Effector memory CD4-positive, alpha-beta T cell (primary cell): ENCODE data around the gene UBE3B.

Experiments used
- DNase-seq, 3 donors: peaks; one replicate each; pipeline ENCODE4 v3.0.0-alpha.2; 2020
- H3K27ac ChIP-seq: 2 replicates; pipeline ENCODE4 v1.7.0; 2013; ENCODE audit warnings: mild to moderate bottlenecking, low read length, moderate library complexity; ENCODE audit not compliant: insufficient read depth, poor library complexity, severe bottlenecking
- H3K27me3 ChIP-seq: replicated peaks from 2 replicates; pipeline ENCODE4 v1.7.0; 2013; ENCODE audit warnings: mild to moderate bottlenecking, low read length; ENCODE audit not compliant: insufficient read depth, control insufficient read depth, poor library complexity, severe bottlenecking
- H3K36me3 ChIP-seq: 2 replicates; pipeline ENCODE4 v1.7.0; 2013; ENCODE audit warnings: mild to moderate bottlenecking, low read length, moderate library complexity; ENCODE audit not compliant: control insufficient read depth, insufficient read depth
- H3K4me1 ChIP-seq: 2 replicates; pipeline ENCODE4 v1.7.0; 2013; ENCODE audit warnings: low read length, mild to moderate bottlenecking; ENCODE audit not compliant: control insufficient read depth, insufficient read depth, poor library complexity, severe bottlenecking
- H3K4me3 ChIP-seq: 2 replicates; pipeline ENCODE4 v1.7.0; 2013; ENCODE audit warnings: low read length, low read depth, mild to moderate bottlenecking; ENCODE audit not compliant: insufficient read depth, poor library complexity, severe bottlenecking
- H3K9me3 ChIP-seq: 2 replicates; pipeline ENCODE4 v1.7.0; 2013; ENCODE audit warnings: mild to moderate bottlenecking, low read length, moderate library complexity; ENCODE audit not compliant: control insufficient read depth

Gene UBE3B

DNA sequence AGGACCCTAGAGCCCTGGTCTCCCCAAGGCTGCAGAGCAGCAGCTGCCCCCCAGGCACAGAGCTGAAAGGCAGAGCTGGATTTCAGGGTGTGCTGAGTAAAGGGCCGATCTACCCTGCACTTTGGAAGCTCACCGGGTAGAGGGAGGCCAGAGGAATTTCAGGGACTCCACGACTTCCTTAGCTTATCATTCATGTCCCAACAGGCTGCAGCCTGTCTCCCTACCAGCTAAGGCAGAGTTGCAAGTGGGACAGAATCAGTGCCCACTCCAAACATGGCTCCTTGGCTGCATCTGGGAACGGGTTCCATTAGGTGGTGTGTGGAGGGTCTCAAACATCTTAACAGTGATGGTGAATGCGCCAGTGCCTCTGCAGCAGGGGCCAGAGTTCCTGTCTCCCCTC, 68.4 kb downstream of the UBE3B start:
- Histone ChIP-seq H3K9me3 (no peaks in the 10 kb centered on the region), H3K27ac (no peak overlapping the region), H3K4me3 (no peak overlapping the region), H3K4me1 (no peaks in the 10 kb centered on the region), H3K27me3 (no peaks in the 10 kb centered on the region), H3K36me3 (no peaks in the 10 kb centered on the region)
- DNase-seq, result no peak

DNA sequence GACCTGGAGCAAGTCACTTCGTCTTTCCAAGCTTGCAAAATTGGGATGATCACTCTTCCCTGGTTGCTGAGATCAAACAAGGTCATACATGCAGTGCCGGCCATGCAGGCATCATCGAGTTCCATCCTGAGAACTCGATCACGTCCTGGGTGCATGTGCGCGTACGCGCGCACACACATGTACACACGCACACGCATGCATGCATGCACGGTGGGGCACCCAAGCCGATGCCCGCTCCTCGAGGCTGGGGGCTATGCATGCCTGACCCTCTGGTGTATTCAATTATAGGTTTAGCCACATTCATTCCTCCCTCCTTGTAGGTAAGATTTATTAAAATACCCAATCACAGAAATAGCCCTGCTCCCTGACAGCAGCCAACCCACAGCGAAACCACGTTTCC, 69.9 kb downstream of the UBE3B start:
- no peak for DNase-seq
- no peak overlapping the region for H3K4me3 ChIP-seq
- H3K27me3 ChIP-seq, result no peaks in the 10 kb centered on the region
- no peaks in the 10 kb centered on the region for H3K36me3 ChIP-seq
- H3K4me1 ChIP-seq, result no peaks in the 10 kb centered on the region
- no peak overlapping the region for H3K27ac ChIP-seq
- H3K9me3 ChIP-seq, result no peaks in the 10 kb centered on the region

DNA sequence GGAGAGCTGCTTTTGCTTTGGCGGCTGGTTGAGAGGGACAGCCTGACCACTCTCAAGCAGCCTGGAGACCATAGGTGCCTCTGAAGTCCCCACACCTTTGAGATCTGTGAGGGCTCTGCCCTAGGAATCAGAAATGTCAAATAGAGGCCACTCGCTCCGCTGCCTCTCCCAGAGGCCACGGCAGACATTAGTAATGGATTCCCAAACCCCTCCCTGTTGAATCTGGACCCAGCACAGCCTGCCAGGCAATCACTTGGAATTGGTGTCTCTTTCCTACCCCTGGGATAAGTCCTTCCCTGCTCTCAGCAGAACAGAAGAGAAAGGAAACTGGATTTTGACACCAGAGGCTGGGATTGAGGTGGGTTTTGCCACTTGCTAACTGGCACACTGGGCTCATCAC, 70.8 kb downstream of the UBE3B start:
- no peak for DNase-seq
- Histone ChIP-seq H3K9me3 (no peaks in the 10 kb centered on the region), H3K27ac (no peak overlapping the region), H3K27me3 (no peaks in the 10 kb centered on the region), H3K4me1 (no peaks in the 10 kb centered on the region), H3K36me3 (no peaks in the 10 kb centered on the region), H3K4me3 (no peak overlapping the region)

DNA sequence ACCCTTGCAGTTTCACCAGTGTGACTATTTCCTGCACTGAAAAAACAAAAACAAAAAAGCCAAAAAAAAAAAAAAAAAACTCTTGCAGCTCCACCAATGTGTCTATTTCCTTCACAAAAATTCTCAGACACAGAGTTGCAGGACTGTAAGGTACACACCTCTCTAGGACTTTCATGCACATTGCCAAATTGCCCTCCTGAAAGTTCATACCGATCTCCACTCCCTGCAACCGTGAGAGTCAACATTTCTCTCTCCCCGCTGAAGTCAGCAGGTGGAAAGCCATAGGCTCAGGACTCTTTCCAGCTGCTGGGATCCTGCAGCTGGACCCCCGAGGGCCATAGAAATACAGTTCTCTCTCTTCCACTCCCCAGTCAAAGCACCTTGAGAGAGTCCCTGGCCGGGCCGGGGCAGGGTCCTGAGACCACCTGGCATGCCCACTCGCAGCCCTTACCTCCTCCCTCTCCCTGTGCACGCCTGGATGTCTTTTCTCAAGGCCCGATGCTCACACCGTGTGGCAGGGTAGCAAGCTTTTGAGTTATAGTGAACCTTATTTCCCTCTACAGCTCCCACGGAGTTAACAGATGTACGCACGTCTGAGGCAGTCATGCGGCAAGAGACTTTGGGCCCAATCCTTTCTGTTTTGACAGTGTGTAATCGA, 72.3 kb downstream of the UBE3B start:
- Histone ChIP-seq H3K4me3 (no peak overlapping the region), H3K4me1 (no peaks in the 10 kb centered on the region), H3K9me3 (no peaks in the 10 kb centered on the region), H3K36me3 (no peaks in the 10 kb centered on the region), H3K27me3 (no peaks in the 10 kb centered on the region), H3K27ac (no peak overlapping the region)
- DNase-seq, result no peak

GRCh38 chr12:109550281-109550680, 72.8 kb downstream of the UBE3B start:
- Histone ChIP-seq H3K9me3 (no peaks in the 10 kb centered on the region), H3K27me3 (no peaks in the 10 kb centered on the region), H3K27ac (no peak overlapping the region), H3K4me3 (no peak overlapping the region), H3K4me1 (no peaks in the 10 kb centered on the region), H3K36me3 (no peaks in the 10 kb centered on the region)
- DNase-seq, result no peak

- H3K4me1 ChIP-seq, result no peaks in the 10 kb centered on the region
- no peak for DNase-seq
- no peaks in the 10 kb centered on the region for H3K36me3 ChIP-seq
- no peaks in the 10 kb centered on the region for H3K9me3 ChIP-seq
- H3K27ac ChIP-seq, result no peak overlapping the region
- H3K4me3 ChIP-seq, result no peak overlapping the region
- H3K27me3 ChIP-seq, result no peaks in the 10 kb centered on the region
Measured at GRCh38 chr12:109551108-109551507, 73.7 kb downstream of the UBE3B start.

DNA sequence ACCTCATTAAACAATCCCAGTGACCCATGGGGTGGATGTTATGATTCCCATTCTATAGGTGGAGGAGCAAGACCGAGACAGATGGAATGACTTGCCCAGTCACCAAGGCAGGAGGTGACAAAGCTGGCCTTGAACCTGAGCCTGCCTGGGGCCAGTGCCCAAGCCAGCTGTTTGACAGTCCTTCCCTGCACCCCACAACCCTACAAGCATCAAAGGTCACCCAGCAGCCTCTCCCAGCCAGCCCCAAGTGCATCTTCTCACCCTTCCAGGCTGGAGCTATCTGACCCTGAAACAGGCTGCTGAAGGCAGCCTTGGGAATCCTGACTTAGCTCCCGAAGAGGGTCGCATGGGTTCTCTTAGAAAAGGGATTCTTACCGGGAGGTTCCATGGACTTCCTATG, 75.5 kb downstream of the UBE3B start:
- Histone ChIP-seq H3K36me3 (no peaks in the 10 kb centered on the region), H3K27ac (no peak overlapping the region), H3K9me3 (no peaks in the 10 kb centered on the region), H3K27me3 (no peaks in the 10 kb centered on the region), H3K4me1 (no peaks in the 10 kb centered on the region), H3K4me3 (no peak overlapping the region)
- DNase-seq, result no peak

DNA sequence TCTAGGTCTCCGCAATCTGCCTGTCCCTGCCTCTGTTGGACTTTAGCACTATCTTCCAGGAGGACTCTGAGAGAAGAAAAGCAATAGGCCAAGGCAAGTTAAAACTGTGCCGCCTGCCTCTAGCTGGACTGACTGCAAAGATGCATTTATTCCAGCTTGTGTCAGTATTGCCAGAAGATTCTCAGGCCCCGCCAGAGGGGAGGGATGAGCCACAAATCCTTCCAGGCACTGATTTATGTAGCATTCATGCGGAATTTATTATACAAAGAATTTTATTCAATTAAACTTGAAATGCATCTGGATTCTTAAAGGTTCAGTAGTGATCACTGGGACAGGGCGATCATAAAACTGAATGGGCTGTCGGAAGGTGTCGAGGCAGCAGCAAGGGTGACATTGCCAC, 76.0 kb downstream of the UBE3B start:
- Histone ChIP-seq H3K4me1 (no peaks in the 10 kb centered on the region), H3K9me3 (no peaks in the 10 kb centered on the region), H3K36me3 (no peaks in the 10 kb centered on the region), H3K4me3 (no peak overlapping the region), H3K27me3 (no peaks in the 10 kb centered on the region), H3K27ac (no peak overlapping the region)
- DNase-seq, result no peak

- Histone ChIP-seq H3K36me3 (no peaks in the 10 kb centered on the region), H3K27me3 (no peaks in the 10 kb centered on the region), H3K9me3 (no peaks in the 10 kb centered on the region), H3K4me3 (no peak overlapping the region), H3K27ac (no peak overlapping the region), H3K4me1 (no peaks in the 10 kb centered on the region)
- no peak for DNase-seq
Measured at GRCh38 chr12:109553906-109554500, 76.6 kb downstream of the UBE3B start.

GRCh38 chr12:109554761-109555160, 77.3 kb downstream of the UBE3B start:
- no peaks in the 10 kb centered on the region for H3K36me3 ChIP-seq
- DNase-seq, result no peak
- no peaks in the 10 kb centered on the region for H3K27me3 ChIP-seq
- H3K27ac ChIP-seq, result no peak overlapping the region
- H3K4me3 ChIP-seq, result no peak overlapping the region
- H3K4me1 ChIP-seq, result no peaks in the 10 kb centered on the region
- H3K9me3 ChIP-seq, result no peaks in the 10 kb centered on the region
